HepG2 (cell line): Measurements from ENCODE around the gene PARD3. TPM values are rescaled to one million over a fixed set of nuclear protein-coding genes. Genes with fewer than 3 reads are reported as not detected.

ENCODE experiments used
- DMAP1 ChIP-seq: IDR thresholded peaks from 2 replicates; pipeline ENCODE4 v1.6.1; 2016
- FOSL2 ChIP-seq: sonication (generic); formaldehyde crosslinking; IDR thresholded peaks from 2 replicates; pipeline ENCODE4 v1.4.0; 2020; ENCODE audit warnings: missing genetic modification reagents
- HMGA1 ChIP-seq: sonication (generic); formaldehyde crosslinking; conservative IDR thresholded peaks from 2 replicates; pipeline ENCODE4 v1.4.0; 2020; ENCODE audit warnings: missing genetic modification reagents
- KMT2B ChIP-seq: IDR thresholded peaks from 2 replicates; pipeline ENCODE4 v1.6.1; 2016; ENCODE audit warnings: missing genetic modification reagents, missing compliant biosample characterization
- MAF1 ChIP-seq: sonication (generic); formaldehyde crosslinking; IDR thresholded peaks from 2 replicates; pipeline ENCODE4 v1.5.0; 2020; ENCODE audit warnings: missing genetic modification reagents, borderline replicate concordance
- MBD4 ChIP-seq: IDR thresholded peaks from 2 replicates; pipeline ENCODE4 v1.6.1; 2012; ENCODE audit warnings: low read length, inconsistent platforms, borderline replicate concordance
- RORA ChIP-seq: sonication (generic); formaldehyde crosslinking; IDR thresholded peaks from 2 replicates; pipeline ENCODE4 v1.5.0; 2020; ENCODE audit warnings: mild to moderate bottlenecking, missing genetic modification reagents, moderate library complexity
- SALL2 ChIP-seq: sonication (generic); formaldehyde crosslinking; IDR thresholded peaks from 2 replicates; pipeline ENCODE4 v1.8.1; 2023; ENCODE audit warnings: mild to moderate bottlenecking, missing genetic modification reagents, inconsistent platforms
- YEATS4 ChIP-seq: sonication (generic); formaldehyde crosslinking; IDR thresholded peaks from 2 replicates; pipeline ENCODE4 v1.4.0; 2020; ENCODE audit warnings: missing genetic modification reagents, borderline replicate concordance
- ZNF17 ChIP-seq: sonication (generic); formaldehyde crosslinking; IDR thresholded peaks from 2 replicates; pipeline ENCODE4 v1.5.0; 2020; ENCODE audit warnings: mild to moderate bottlenecking, missing genetic modification reagents
- ZNF253 ChIP-seq: sonication (generic); formaldehyde crosslinking; IDR thresholded peaks from 2 replicates; pipeline ENCODE4 v1.8.0; 2022; ENCODE audit warnings: mild to moderate bottlenecking, missing genetic modification reagents, borderline replicate concordance
- ZNF44 ChIP-seq: sonication (generic); formaldehyde crosslinking; IDR thresholded peaks from 2 replicates; pipeline ENCODE4 v1.5.1; 2020; ENCODE audit warnings: mild to moderate bottlenecking, missing genetic modification reagents
- ZNF550 ChIP-seq: sonication (generic); formaldehyde crosslinking; IDR thresholded peaks from 2 replicates; pipeline ENCODE4 v1.4.0; 2020; ENCODE audit warnings: mild to moderate bottlenecking, missing genetic modification reagents, borderline replicate concordance
- ZSCAN29 ChIP-seq: sonication (generic); formaldehyde crosslinking; conservative IDR thresholded peaks from 2 replicates; pipeline ENCODE4 v1.4.0; 2020; ENCODE audit warnings: mild to moderate bottlenecking, missing genetic modification reagents
- ZSCAN31 ChIP-seq: sonication (generic); formaldehyde crosslinking; IDR thresholded peaks from 2 replicates; pipeline ENCODE4 v1.5.0; 2020; ENCODE audit warnings: low read depth, mild to moderate bottlenecking, missing genetic modification reagents
- polyA plus RNA-seq, 8 experiments: library from polyadenylated mRNA; depleted of rRNA in 3 of 8; stranded (reverse) in 7 of 8; unstranded in 1 of 8; fragments of >200 nt; fragmentation: Illumina TruSeq in 4 of 8; extraction: Trizol in 4 of 8; gene quantifications; 2 replicates each; pipeline versions ENCODE4 v1.2.1 to v1.2.3, GENCODE V29; 2011 to 2016; ENCODE audit warnings: low read depth in 4 of 8, missing spikeins in 1 of 8, mixed read lengths in 1 of 8; ENCODE audit not compliant: insufficient read depth in 1 of 8
- total RNA-seq, 5 experiments: library from RNA; depleted of rRNA; stranded (reverse); fragments of >200 nt; fragmentation: Illumina TruSeq; extraction: Trizol; gene quantifications; 2 replicates each; pipeline ENCODE4 v1.2.3, GENCODE V29; 2016; ENCODE audit warnings: low read depth in 1 of 5
- TF ChIP-seq, protein P1 (sequence below): IDR thresholded peaks from 2 replicates; pipeline ENCODE4 v1.6.1; 2016; ENCODE audit warnings: mild to moderate bottlenecking
- TF ChIP-seq, protein P2 (sequence below): sonication (generic); formaldehyde crosslinking; IDR thresholded peaks from 2 replicates; pipeline ENCODE4 v1.9.0; 2021; ENCODE audit warnings: missing genetic modification reagents, mild to moderate bottlenecking, borderline replicate concordance
- TF ChIP-seq, protein P3 (sequence below): sonication (generic); formaldehyde crosslinking; IDR thresholded peaks from 2 replicates; pipeline ENCODE4 v1.8.0; 2022; ENCODE audit warnings: low read depth, missing genetic modification reagents
- TF ChIP-seq, protein P4 (sequence below): sonication (generic); formaldehyde crosslinking; IDR thresholded peaks from 2 replicates; pipeline ENCODE4 v1.9.0; 2022; ENCODE audit warnings: missing genetic modification reagents, mild to moderate bottlenecking, borderline replicate concordance
- TF ChIP-seq, protein P5 (sequence below): sonication (generic); formaldehyde crosslinking; IDR thresholded peaks from 2 replicates; pipeline ENCODE4 v1.4.0; 2020; ENCODE audit warnings: missing genetic modification reagents, borderline replicate concordance
- TF ChIP-seq, protein P6 (sequence below): sonication (generic); formaldehyde crosslinking; IDR thresholded peaks from 2 replicates; pipeline ENCODE4 v1.5.1; 2020; ENCODE audit warnings: missing genetic modification reagents, mild to moderate bottlenecking, borderline replicate concordance

The PARD3 gene
- total and polyA plus RNA-seq, 2 of the 13 experiments (the other 11 are each of a cell fraction or from before 2014, with no cell fraction given), result 40.9 to 60.0 TPM

DNA sequence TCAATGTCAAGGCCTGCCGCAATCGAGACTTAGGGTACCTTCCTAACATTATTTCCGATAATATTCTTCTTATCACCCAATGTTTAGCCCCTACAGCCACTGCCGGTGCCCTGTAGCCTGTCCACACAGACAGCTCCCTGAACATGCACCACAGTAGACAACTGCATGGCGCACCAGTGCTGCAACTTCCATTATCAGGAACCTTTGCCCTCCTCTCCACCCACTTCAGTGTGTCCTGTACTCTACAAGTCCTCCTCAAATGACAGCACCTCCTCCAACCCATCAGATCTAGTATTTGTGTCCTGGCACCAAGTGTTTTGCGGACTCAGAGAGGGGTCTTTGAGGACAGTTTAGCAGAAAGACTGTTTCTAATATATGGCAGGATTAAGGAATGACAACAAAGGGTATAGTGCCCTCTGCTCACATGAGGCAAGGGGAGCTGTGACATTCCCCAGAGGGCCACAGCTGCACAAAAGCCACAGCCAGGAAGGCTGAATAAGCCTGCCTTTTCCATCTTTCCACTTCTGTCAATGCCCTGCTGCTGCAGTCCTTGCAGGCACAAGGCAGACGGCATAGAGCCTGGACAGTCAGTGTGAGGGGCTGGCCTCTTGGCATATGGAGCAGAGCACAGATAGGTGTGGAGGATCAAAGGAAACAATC, 335.4 kb downstream of the PARD3 start (continued):
- TF ChIP-seq RORA (CRISPR knock-in tag) (no peak), ZNF17 (CRISPR knock-in tag) (no peak), ZSCAN29 (CRISPR knock-in tag) (0 out of 2 replicates have a peak, but pooled peaks have one; percentile 21), FOSL2 (CRISPR knock-in tag) (no peak), ZNF253 (no peak), SALL2 (CRISPR knock-in tag) (no peak), YEATS4 (CRISPR knock-in tag) (no peak), HMGA1 (CRISPR knock-in tag) (no peak), MAF1 (no peak), MBD4 (no peak), KMT2B (CRISPR knock-in tag) (no peak), ZSCAN31 (CRISPR knock-in tag) (peak; percentile 37; the same call in 1 of the 2 replicates), ZNF44 (CRISPR knock-in tag) (no peak), ZNF550 (CRISPR knock-in tag) (no peak), DMAP1 (CRISPR knock-in tag) (no peak)
- TF ChIP-seq, protein P1, sequence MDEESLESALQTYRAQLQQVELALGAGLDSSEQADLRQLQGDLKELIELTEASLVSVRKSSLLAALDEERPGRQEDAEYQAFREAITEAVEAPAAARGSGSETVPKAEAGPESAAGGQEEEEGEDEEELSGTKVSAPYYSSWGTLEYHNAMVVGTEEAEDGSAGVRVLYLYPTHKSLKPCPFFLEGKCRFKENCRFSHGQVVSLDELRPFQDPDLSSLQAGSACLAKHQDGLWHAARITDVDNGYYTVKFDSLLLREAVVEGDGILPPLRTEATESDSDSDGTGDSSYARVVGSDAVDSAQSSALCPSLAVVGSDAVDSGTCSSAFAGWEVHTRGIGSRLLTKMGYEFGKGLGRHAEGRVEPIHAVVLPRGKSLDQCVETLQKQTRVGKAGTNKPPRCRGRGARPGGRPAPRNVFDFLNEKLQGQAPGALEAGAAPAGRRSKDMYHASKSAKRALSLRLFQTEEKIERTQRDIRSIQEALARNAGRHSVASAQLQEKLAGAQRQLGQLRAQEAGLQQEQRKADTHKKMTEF (CRISPR knock-in tag), result no peak
- TF ChIP-seq, protein P2, sequence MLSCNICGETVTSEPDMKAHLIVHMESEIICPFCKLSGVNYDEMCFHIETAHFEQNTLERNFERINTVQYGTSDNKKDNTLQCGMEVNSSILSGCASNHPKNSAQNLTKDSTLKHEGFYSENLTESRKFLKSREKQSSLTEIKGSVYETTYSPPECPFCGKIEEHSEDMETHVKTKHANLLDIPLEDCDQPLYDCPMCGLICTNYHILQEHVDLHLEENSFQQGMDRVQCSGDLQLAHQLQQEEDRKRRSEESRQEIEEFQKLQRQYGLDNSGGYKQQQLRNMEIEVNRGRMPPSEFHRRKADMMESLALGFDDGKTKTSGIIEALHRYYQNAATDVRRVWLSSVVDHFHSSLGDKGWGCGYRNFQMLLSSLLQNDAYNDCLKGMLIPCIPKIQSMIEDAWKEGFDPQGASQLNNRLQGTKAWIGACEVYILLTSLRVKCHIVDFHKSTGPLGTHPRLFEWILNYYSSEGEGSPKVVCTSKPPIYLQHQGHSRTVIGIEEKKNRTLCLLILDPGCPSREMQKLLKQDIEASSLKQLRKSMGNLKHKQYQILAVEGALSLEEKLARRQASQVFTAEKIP (CRISPR knock-in tag), result no peak
- TF ChIP-seq, protein P3, sequence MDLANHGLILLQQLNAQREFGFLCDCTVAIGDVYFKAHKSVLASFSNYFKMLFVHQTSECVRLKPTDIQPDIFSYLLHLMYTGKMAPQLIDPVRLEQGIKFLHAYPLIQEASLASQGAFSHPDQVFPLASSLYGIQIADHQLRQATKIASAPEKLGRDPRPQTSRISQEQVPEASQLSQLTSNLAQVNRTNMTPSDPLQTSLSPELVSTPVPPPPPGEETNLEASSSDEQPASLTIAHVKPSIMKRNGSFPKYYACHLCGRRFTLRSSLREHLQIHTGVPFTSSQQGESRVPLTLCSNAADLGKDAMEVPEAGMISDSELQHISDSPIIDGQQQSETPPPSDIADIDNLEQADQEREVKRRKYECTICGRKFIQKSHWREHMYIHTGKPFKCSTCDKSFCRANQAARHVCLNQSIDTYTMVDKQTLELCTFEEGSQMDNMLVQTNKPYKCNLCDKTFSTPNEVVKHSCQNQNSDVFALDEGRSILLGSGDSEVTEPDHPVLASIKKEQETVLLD (CRISPR knock-in tag), result no peak
- TF ChIP-seq, protein P4, sequence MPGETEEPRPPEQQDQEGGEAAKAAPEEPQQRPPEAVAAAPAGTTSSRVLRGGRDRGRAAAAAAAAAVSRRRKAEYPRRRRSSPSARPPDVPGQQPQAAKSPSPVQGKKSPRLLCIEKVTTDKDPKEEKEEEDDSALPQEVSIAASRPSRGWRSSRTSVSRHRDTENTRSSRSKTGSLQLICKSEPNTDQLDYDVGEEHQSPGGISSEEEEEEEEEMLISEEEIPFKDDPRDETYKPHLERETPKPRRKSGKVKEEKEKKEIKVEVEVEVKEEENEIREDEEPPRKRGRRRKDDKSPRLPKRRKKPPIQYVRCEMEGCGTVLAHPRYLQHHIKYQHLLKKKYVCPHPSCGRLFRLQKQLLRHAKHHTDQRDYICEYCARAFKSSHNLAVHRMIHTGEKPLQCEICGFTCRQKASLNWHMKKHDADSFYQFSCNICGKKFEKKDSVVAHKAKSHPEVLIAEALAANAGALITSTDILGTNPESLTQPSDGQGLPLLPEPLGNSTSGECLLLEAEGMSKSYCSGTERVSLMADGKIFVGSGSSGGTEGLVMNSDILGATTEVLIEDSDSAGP (CRISPR knock-in tag), result no peak
- TF ChIP-seq, protein P5, sequence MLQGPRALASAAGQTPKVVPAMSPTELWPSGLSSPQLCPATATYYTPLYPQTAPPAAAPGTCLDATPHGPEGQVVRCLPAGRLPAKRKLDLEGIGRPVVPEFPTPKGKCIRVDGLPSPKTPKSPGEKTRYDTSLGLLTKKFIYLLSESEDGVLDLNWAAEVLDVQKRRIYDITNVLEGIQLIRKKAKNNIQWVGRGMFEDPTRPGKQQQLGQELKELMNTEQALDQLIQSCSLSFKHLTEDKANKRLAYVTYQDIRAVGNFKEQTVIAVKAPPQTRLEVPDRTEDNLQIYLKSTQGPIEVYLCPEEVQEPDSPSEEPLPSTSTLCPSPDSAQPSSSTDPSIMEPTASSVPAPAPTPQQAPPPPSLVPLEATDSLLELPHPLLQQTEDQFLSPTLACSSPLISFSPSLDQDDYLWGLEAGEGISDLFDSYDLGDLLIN (CRISPR knock-in tag), result no peak
- TF ChIP-seq, protein P6, sequence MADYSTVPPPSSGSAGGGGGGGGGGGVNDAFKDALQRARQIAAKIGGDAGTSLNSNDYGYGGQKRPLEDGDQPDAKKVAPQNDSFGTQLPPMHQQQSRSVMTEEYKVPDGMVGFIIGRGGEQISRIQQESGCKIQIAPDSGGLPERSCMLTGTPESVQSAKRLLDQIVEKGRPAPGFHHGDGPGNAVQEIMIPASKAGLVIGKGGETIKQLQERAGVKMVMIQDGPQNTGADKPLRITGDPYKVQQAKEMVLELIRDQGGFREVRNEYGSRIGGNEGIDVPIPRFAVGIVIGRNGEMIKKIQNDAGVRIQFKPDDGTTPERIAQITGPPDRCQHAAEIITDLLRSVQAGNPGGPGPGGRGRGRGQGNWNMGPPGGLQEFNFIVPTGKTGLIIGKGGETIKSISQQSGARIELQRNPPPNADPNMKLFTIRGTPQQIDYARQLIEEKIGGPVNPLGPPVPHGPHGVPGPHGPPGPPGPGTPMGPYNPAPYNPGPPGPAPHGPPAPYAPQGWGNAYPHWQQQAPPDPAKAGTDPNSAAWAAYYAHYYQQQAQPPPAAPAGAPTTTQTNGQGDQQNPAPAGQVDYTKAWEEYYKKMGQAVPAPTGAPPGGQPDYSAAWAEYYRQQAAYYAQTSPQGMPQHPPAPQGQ, result no peak
